Activated T-helper 17 cell treated with anti-CD3 and anti-CD28 coated beads, Interleukin-2, amount 50 U/mL, for 72 hours (primary cell): ENCODE measurements around the gene SIGMAR1. TPM values are rescaled to one million over a fixed set of nuclear protein-coding genes. Genes with fewer than 3 reads are reported as not detected.

Source experiments
- ATAC-seq: fragments of 150-1000 bp; cut with Tn5 transposase; replicated peaks from 2 replicates; pipeline ENCODE4 v1.10.0; 2021; ENCODE audit warnings: mild to moderate bottlenecking, moderate library complexity
- H3K27ac Mint-ChIP-seq: one replicate; pipeline ENCODE4 v1.8.0; 2022; ENCODE audit warnings: mixed read lengths
- H3K27me3 Mint-ChIP-seq: one replicate; pipeline ENCODE4 v1.8.0; 2022; ENCODE audit warnings: mixed read lengths
- H3K36me3 Mint-ChIP-seq: one replicate; pipeline ENCODE4 v1.8.0; 2022; ENCODE audit warnings: low read depth, mild to moderate bottlenecking, mixed read lengths
- H3K4me1 Mint-ChIP-seq: one replicate; pipeline ENCODE4 v1.8.0; 2022; ENCODE audit warnings: mixed read lengths
- H3K4me3 Mint-ChIP-seq: one replicate; pipeline ENCODE4 v1.8.0; 2022; ENCODE audit warnings: mild to moderate bottlenecking, mixed read lengths
- H3K9me3 Mint-ChIP-seq: one replicate; pipeline ENCODE4 v1.8.0; 2022; ENCODE audit warnings: mixed read lengths
- total RNA-seq, 2 donors: library from RNA; stranded (reverse); gene quantifications; one replicate each; pipeline ENCODE4 v1.2.3, GENCODE V29; 2022

The SIGMAR1 gene
- total RNA-seq, 2 donors from 2014 or later, result 42.6 to 75.3 TPM

GRCh38 chr9:34611251-34611810, 26.3 kb downstream of the SIGMAR1 start:
- peaks cover 21% of the 10 kb centered on the region for H3K36me3 Mint-ChIP-seq
- H3K9me3 Mint-ChIP-seq, result no peaks in the 10 kb centered on the region
- peak overlapping the region; percentile 93 for H3K4me3 Mint-ChIP-seq
- H3K4me1 Mint-ChIP-seq, result no peaks in the 10 kb centered on the region
- no peaks in the 10 kb centered on the region for H3K27me3 Mint-ChIP-seq
- peak; percentile 11 for ATAC-seq
- peak overlapping the region; percentile 95 for H3K27ac Mint-ChIP-seq

DNA sequence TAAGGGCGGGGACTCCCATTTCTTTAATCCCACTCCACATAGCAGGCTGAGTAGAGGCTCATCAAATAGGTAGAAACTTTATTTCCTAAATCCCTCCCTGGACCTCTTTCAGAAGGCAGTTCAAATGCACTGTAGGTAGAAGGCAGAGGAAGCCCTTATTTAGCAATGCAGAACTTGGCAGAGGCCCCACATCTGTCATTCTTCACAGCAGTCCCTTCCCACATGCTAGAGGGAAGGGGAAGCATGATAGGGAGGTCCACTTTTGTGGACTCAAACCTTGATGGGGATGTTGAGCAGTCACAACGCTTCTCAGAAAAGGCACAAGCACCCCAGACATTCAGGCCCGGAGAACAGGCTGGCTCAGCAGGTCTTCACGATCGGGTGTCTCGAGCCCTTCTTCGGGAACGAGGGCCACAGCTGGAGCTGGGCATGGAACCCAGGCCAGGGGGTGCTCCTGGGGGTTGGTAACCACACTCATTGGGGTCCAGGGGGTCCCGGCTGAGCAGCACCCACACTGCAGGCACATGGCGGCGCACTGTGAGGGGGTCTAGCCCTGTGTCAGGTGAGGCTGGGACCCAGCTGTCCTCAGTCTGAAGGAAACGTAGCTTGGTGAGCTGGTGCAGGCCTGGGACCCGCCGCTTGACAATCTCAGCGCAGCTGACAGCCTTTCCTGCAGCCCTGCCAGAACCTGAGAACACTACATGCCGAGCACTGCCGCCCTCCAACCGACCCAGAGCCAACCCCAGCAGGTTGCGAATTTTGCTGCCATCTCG, 27.0 kb downstream of the SIGMAR1 start:
- ATAC-seq, result no peak
- Mint-ChIP-seq H3K4me3 (peak overlapping the region; percentile 93), H3K27me3 (no peaks in the 10 kb centered on the region), H3K9me3 (no peaks in the 10 kb centered on the region), H3K4me1 (no peaks in the 10 kb centered on the region), H3K36me3 (peaks cover 14% of the 10 kb centered on the region), H3K27ac (no peak overlapping the region)

DNA sequence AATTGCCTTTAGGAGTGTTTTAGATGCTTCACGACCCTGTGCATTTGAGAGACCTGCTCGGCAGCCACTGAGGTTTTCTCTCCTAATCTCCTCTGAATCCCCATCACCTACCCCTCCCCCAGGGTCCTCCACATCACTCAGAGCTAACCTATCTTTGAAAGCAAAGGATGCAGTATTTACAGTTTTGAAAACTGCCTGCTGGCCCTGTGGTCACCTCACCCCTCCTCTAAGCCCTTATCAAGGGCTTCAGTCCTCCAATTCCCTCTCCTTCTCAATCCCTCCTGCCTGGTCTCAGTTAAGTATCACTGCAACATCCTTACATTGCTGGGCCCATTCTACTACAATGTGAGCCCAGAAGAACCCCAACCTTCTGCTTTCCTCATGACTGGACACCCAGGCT, 30.3 kb downstream of the SIGMAR1 start:
- Mint-ChIP-seq H3K4me1 (no peaks in the 10 kb centered on the region), H3K27ac (no peak overlapping the region), H3K9me3 (no peaks in the 10 kb centered on the region), H3K27me3 (peaks cover 3% of the 10 kb centered on the region), H3K4me3 (no peak overlapping the region), H3K36me3 (peaks cover 5% of the 10 kb centered on the region)
- no peak for ATAC-seq

- H3K9me3 Mint-ChIP-seq, result no peaks in the 10 kb centered on the region
- H3K4me1 Mint-ChIP-seq, result no peaks in the 10 kb centered on the region
- H3K36me3 Mint-ChIP-seq, result peaks cover 5% of the 10 kb centered on the region
- no peak overlapping the region for H3K27ac Mint-ChIP-seq
- H3K27me3 Mint-ChIP-seq, result peaks cover 3% of the 10 kb centered on the region
- ATAC-seq, result no peak
- H3K4me3 Mint-ChIP-seq, result no peak overlapping the region
Observed at GRCh38 chr9:34606905-34607304, 30.7 kb downstream of the SIGMAR1 start.

DNA sequence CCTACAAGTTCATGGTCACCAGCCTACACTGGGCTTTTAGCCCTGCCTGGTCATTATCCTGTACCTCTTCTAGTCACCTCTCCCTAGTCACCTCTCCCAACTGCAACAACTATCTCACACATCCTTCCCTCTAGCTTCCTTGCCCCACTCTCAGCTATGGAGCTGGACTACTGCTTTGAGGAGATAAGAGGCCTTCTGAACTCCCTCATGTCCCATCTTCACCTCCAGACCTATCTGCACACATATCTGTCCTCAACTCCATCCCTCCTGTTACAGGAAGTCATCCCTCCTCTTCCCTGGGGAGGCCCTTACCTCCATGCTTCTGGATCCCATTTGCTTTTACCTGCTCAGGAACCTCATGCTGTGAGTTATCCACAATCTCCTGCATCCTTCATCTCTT, 31.4 kb downstream of the SIGMAR1 start:
- Mint-ChIP-seq H3K4me1 (no peaks in the 10 kb centered on the region), H3K36me3 (peaks cover under 1% of the 10 kb centered on the region), H3K9me3 (no peaks in the 10 kb centered on the region), H3K27ac (no peak overlapping the region), H3K4me3 (no peak overlapping the region), H3K27me3 (peaks cover 3% of the 10 kb centered on the region)
- no peak for ATAC-seq

- H3K9me3 Mint-ChIP-seq, result no peaks in the 10 kb centered on the region
- ATAC-seq, result peak; percentile 92
Observed at GRCh38 chr9:34603610-34604231, 33.9 kb downstream of the SIGMAR1 start.

DNA sequence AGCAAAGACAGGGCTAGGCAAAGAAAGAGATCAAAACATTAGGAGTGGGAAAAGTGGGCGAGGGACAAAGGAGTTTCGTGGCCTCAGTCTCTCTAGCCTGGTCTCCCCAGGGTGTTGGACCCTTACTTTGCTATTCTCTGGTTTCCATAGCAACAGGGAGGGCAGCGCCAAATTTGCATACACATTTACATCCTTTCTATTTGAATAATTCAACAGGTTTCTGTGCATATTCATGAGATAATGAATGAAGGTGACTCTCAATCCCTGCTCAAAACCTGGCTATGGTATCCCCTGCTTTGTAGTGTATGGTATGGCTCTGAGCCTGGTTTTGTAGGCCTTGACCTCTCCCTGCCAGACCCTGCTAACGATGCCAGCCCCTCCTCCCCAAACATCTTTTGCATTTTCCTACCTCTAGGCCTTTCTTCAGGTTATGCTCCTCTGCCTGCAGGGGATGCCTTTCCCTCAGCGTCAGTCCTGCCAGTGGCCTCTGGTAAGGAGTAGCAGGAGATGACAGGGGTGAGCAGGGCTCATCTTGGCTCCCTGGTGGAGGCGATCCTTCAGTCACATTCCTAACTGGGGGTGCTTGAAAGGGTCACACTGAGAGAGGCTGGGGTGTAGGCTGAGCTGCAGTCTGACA, 35.5 kb downstream of the SIGMAR1 start:
- Mint-ChIP-seq H3K4me3 (no peak overlapping the region), H3K9me3 (no peaks in the 10 kb centered on the region), H3K27me3 (peaks cover 3% of the 10 kb centered on the region), H3K27ac (peak overlapping the region; percentile 7), H3K36me3 (no peaks in the 10 kb centered on the region), H3K4me1 (no peaks in the 10 kb centered on the region)
- no peak for ATAC-seq

More at GRCh38 chr9:34603610-34604231, 33.9 kb downstream of the SIGMAR1 start:
- no peak overlapping the region for H3K27ac Mint-ChIP-seq
- H3K36me3 Mint-ChIP-seq, result no peaks in the 10 kb centered on the region
- H3K4me1 Mint-ChIP-seq, result no peaks in the 10 kb centered on the region
- peaks cover 3% of the 10 kb centered on the region for H3K27me3 Mint-ChIP-seq
- H3K4me3 Mint-ChIP-seq, result no peak overlapping the region

- Mint-ChIP-seq H3K27me3 (peaks cover 8% of the 10 kb centered on the region), H3K4me3 (no peak overlapping the region), H3K27ac (no peak overlapping the region), H3K9me3 (no peaks in the 10 kb centered on the region), H3K36me3 (no peaks in the 10 kb centered on the region), H3K4me1 (no peaks in the 10 kb centered on the region)
- no peak for ATAC-seq
Observed at GRCh38 chr9:34600908-34601307, 36.7 kb downstream of the SIGMAR1 start.

DNA sequence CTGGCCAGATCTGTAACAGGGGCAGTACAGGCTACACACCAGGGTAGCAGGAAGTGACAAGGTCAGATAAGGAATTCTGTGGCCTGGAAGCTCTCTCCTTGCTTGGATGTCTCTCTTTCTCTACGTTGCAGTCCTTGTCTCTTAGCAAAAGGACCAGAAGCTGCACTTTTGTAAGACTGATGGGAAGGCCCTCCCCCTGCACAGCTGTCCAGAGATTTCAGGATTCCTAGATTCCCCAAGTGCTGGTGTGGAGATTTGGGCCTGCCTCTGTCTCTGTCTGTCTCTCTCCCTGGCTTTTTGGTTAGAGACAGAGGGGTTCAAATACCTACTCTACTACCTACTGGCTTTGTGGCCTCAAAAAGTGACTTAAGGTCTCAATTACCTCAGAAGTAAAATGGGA, 38.0 kb downstream of the SIGMAR1 start:
- Mint-ChIP-seq H3K9me3 (no peaks in the 10 kb centered on the region), H3K27me3 (peaks cover 8% of the 10 kb centered on the region), H3K4me3 (no peak overlapping the region), H3K4me1 (no peaks in the 10 kb centered on the region), H3K27ac (no peak overlapping the region), H3K36me3 (no peaks in the 10 kb centered on the region)
- ATAC-seq, result no peak

GRCh38 chr9:34594177-34594576, 43.4 kb downstream of the SIGMAR1 start:
- Mint-ChIP-seq H3K27me3 (peaks cover 29% of the 10 kb centered on the region), H3K9me3 (no peaks in the 10 kb centered on the region), H3K36me3 (peaks cover 7% of the 10 kb centered on the region), H3K4me3 (no peak overlapping the region), H3K4me1 (peaks cover 6% of the 10 kb centered on the region), H3K27ac (no peak overlapping the region)
- no peak for ATAC-seq

DNA sequence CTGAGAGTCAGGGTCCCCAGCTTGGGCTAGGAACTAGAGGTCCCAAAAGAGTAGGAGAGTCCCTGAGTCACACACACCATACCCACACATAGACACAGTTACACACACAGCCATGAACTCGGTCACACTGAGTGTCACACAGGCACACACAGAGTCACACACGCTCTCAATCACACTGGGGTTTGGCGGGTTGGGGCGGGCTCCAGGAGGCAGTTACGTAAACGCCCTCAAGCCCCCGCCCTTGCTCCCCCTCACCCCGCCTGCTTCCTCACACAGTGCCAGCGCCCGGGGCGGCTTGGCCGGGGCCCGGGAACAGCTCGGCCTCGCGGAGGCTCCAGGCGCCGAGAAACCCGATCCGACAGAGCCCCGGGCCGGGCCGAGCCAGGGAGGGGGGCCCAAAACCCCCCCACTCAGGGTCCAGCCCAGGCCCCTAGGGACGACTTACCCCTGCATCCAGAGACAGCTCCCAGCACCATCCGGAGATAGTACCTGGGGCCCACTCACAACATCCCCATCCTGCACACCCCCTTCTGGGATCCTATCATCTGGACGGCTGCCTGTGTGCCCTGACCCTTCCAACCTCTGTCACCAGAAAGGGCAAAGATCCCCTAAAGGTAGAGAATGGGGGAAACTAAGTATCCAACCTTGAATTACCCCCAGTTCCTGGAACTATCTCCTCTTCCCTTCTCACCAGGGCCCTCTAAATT, 44.5 kb downstream of the SIGMAR1 start:
- Mint-ChIP-seq H3K9me3 (no peaks in the 10 kb centered on the region), H3K27me3 (peaks cover 39% of the 10 kb centered on the region), H3K4me3 (peak overlapping the region; percentile 68), H3K27ac (no peak overlapping the region), H3K36me3 (peaks cover 7% of the 10 kb centered on the region), H3K4me1 (peaks cover 13% of the 10 kb centered on the region)
- no peak for ATAC-seq

DNA sequence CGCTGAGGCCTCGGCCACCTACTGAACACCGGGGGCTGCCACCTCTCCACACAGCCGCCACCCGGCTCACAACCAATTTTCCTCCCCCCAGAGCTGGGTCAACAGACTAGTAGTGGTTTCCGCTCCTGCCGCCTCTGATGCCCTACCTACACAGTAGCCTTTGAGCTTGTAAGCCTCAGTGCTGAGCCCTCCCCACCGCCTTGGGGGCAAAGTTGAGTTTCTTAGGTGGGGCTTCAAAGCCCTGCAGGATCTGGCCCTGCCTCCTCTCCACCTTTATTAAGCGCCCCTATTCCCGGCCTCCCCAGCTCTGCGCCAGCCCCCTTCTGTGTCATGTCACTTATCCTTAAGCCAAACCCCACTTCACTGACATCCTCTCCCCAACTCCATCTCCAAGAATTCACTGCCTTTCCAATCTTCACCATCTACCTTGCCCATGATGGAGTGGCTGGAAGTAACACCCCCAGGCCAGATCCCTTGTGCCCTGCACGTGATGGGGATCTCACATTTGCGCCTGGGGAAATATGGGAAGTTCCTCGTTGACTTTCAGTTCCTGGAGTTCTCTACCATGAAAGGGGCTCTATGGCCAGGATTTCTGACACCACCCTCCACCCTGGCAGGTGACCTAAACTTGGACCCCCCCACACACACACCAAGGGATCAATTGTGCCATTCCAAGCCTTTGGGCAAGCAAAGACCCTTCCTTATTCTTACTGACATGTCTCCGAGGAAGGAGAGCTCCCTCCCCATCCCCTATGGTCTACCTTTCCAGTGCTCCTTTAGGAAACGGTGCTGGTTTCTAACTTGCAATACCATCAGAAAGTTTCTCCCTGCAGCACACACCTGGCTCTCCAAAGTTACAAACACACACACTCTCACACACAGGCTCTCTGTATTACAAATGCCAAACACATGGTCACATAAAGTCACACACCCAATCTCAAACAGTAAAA, 45.4 kb downstream of the SIGMAR1 start:
- H3K36me3 Mint-ChIP-seq, result peaks cover 7% of the 10 kb centered on the region
- no peak for ATAC-seq
- peaks cover 13% of the 10 kb centered on the region for H3K4me1 Mint-ChIP-seq
- H3K4me3 Mint-ChIP-seq, result peak overlapping the region; percentile 68
- H3K27ac Mint-ChIP-seq, result no peak overlapping the region
- H3K27me3 Mint-ChIP-seq, result peaks cover 44% of the 10 kb centered on the region
- H3K9me3 Mint-ChIP-seq, result no peaks in the 10 kb centered on the region

- Mint-ChIP-seq H3K36me3 (peaks cover 7% of the 10 kb centered on the region), H3K27me3 (peaks cover 52% of the 10 kb centered on the region), H3K4me1 (peaks cover 13% of the 10 kb centered on the region), H3K27ac (no peak overlapping the region), H3K9me3 (no peaks in the 10 kb centered on the region), H3K4me3 (peak overlapping the region; percentile 68)
- peak; percentile 78 for ATAC-seq
Observed at GRCh38 chr9:34591248-34591916, 46.2 kb downstream of the SIGMAR1 start.
